Astrocyte (in vitro differentiated cells and primary cell): ENCODE results near the gene SEMA6A.

Experiments used
- CTCF ChIP-seq: IDR thresholded peaks from 2 replicates; pipeline ENCODE4 v1.5.1; 2011; ENCODE audit warnings: low read depth, mild to moderate bottlenecking, inconsistent platforms, low read length, moderate library complexity; ENCODE audit not compliant: insufficient read depth
- EZH2 ChIP-seq: IDR thresholded peaks from 2 replicates; pipeline ENCODE4 v1.6.1; 2012; ENCODE audit warnings: mild to moderate bottlenecking, low read length, inconsistent platforms; ENCODE audit not compliant: insufficient read depth

- TF ChIP-seq CTCF (no peak), EZH2 (no peak)
These were observed 150.9 kb downstream of the SEMA6A start for GRCh38 chr5:116423587-116424257.
